K562 (cell line): ENCODE results near the gene NDUFS8. TPM values are rescaled to one million over a fixed set of nuclear protein-coding genes. Genes with fewer than 3 reads are reported as not detected.

ENCODE experiments used
- BCL6 ChIP-seq: fragments of 250-450 bp; sonication (Bioruptor Pico); IDR thresholded peaks from 2 replicates; pipeline ENCODE4 v1.4.0; 2020
- BCOR ChIP-seq: fragments of 450-650 bp; IDR thresholded peaks from 2 replicates; pipeline ENCODE4 v1.6.1; 2016
- CEBPB ChIP-seq: fragments of 450-650 bp; IDR thresholded peaks from 2 replicates; pipeline ENCODE4 v1.6.1; 2016; ENCODE audit warnings: missing genetic modification characterization, missing compliant biosample characterization
- CTCFL ChIP-seq: IDR thresholded peaks from 2 replicates; pipeline ENCODE4 v1.6.1; 2011; ENCODE audit warnings: borderline replicate concordance, low read depth, mild to moderate bottlenecking, moderate library complexity, low read length; ENCODE audit not compliant: insufficient read depth, poor library complexity, severe bottlenecking
- GABPB1 ChIP-seq: sonication (generic); formaldehyde crosslinking; IDR thresholded peaks from 2 replicates; pipeline ENCODE4 v1.8.0; 2022; ENCODE audit warnings: mild to moderate bottlenecking, missing genetic modification reagents
- GATAD2B ChIP-seq: fragments of 450-650 bp; IDR thresholded peaks from 2 replicates; pipeline ENCODE4 v1.6.1; 2017; ENCODE audit warnings: mild to moderate bottlenecking, borderline replicate concordance
- JUN ChIP-seq, 2 experiments: sonication (generic) in 1 of 2; formaldehyde crosslinking in 1 of 2; IDR thresholded peaks; 2 replicates each; pipeline versions ENCODE4 v1.6.1 to v1.8.0; 2012 to 2022; ENCODE audit warnings: borderline replicate concordance in 2 of 2, mild to moderate bottlenecking in 2 of 2, improper control_type of control experiment in 1 of 2, low read depth in 1 of 2, low read length in 1 of 2, missing genetic modification reagents in 1 of 2
- MBD2 ChIP-seq: sonication (generic); IDR thresholded peaks from 2 replicates; pipeline ENCODE4 v1.6.1; 2016; ENCODE audit warnings: low read depth, borderline replicate concordance
- MTA3 ChIP-seq: fragments of 450-650 bp; formaldehyde crosslinking; IDR thresholded peaks from 2 replicates; pipeline ENCODE4 v1.6.1; 2017; ENCODE audit warnings: mild to moderate bottlenecking, borderline replicate concordance
- NR1H2 ChIP-seq: sonication (generic); formaldehyde crosslinking; IDR thresholded peaks from 2 replicates; pipeline ENCODE4 v1.4.0; 2020; ENCODE audit warnings: mild to moderate bottlenecking, missing genetic modification reagents
- NR2C2 ChIP-seq, 2 experiments: fragments of 200-800 bp in 1 of 2; sonication (Bioruptor generic) in 1 of 2; sonication (generic) in 1 of 2; formaldehyde crosslinking in 1 of 2; IDR thresholded peaks; 2 replicates each; pipeline versions ENCODE4 v1.6.1 to v1.8.0; 2016 to 2022; ENCODE audit warnings: mild to moderate bottlenecking in 1 of 2, missing compliant biosample characterization in 1 of 2, missing genetic modification characterization in 1 of 2, missing genetic modification reagents in 1 of 2
- NRF1 ChIP-seq, 2 experiments: fragments of 450-650 bp; IDR thresholded peaks in 1 of 2; conservative IDR thresholded peaks in 1 of 2; 2 replicates each; pipeline ENCODE4 v1.6.1; 2014; ENCODE audit warnings: mild to moderate bottlenecking in 2 of 2
- POLR3G ChIP-seq: IDR thresholded peaks from 2 replicates; pipeline ENCODE4 v1.6.1; 2011; ENCODE audit not compliant: insufficient read length, insufficient replicate concordance; ENCODE audit errors: extremely low read depth
- PPARD ChIP-seq: fragments of 250-450 bp; sonication (Bioruptor Pico); IDR thresholded peaks from 2 replicates; pipeline ENCODE4 v1.8.0; 2022; ENCODE audit warnings: inconsistent platforms, mild to moderate bottlenecking, moderate library complexity
- RBFOX2 ChIP-seq: fragments of 200-400 bp; formaldehyde crosslinking; IDR thresholded peaks from 2 replicates; pipeline ENCODE4 v1.6.1; 2017; ENCODE audit warnings: low read depth, mild to moderate bottlenecking, low read length, moderate library complexity
- RFX1 ChIP-seq: fragments of 450-650 bp; IDR thresholded peaks from 2 replicates; pipeline ENCODE4 v1.6.1; 2016; ENCODE audit warnings: mild to moderate bottlenecking, moderate library complexity
- SIRT6 ChIP-seq: IDR thresholded peaks from one replicate; pipeline ENCODE4 v1.6.1; 2012; ENCODE audit warnings: low read depth, mild to moderate bottlenecking, control low read depth, inconsistent platforms, low read length, moderate library complexity
- SREBF1 ChIP-seq: fragments of 150-350 bp; IDR thresholded peaks from 2 replicates; pipeline ENCODE4 v1.6.1; 2014; ENCODE audit warnings: antibody characterized with exemption, low read depth, low read length, borderline replicate concordance
- STAT6 ChIP-seq: sonication (generic); formaldehyde crosslinking; IDR thresholded peaks from 2 replicates; pipeline ENCODE4 v1.8.1; 2023; ENCODE audit warnings: mild to moderate bottlenecking, missing genetic modification reagents
- THRB ChIP-seq: fragments of 450-650 bp; formaldehyde crosslinking; conservative IDR thresholded peaks from 2 replicates; pipeline ENCODE4 v1.4.0; 2022; ENCODE audit warnings: mild to moderate bottlenecking, missing genetic modification characterization
- polyA plus RNA-seq, 8 experiments: library from polyadenylated mRNA; depleted of rRNA in 4 of 8; stranded (reverse) in 5 of 8; unstranded in 3 of 8; fragments of >200 nt; fragmentation: Nextera tagmentation in 2 of 8; fragmentation: Illumina TruSeq in 1 of 8; extraction: Ambion mirVana in 2 of 8; extraction: Trizol in 1 of 8; gene quantifications; 2 replicates each; pipeline versions ENCODE4 v1.2.1 to v1.2.3, GENCODE V29; 2011 to 2014; ENCODE audit warnings: inconsistent platforms in 1 of 8, missing spikeins in 1 of 8
- total RNA-seq, 7 experiments: library from RNA; depleted of rRNA in 6 of 7; stranded (reverse); fragments of >200 nt in 6 of 7; fragmentation: Illumina TruSeq in 2 of 7; extraction: Trizol in 2 of 7; gene quantifications; 2 replicates each; pipeline versions ENCODE4 v1.2.1 to v1.2.3, GENCODE V29; 2011 to 2021; ENCODE audit warnings: low replicate concordance in 1 of 7

Gene NDUFS8
- total and polyA plus RNA-seq, 9 of the 15 experiments (the other 6 are each of a cell fraction or from before 2014, with no cell fraction given), result 36.5 to 351 (median 101) TPM

GRCh38 chr11:68010090-68011041 is 20.1 kb upstream of the NDUFS8 start, which contains the start of gene ALDH3B1 (continued):
- TF ChIP-seq STAT6 (CRISPR knock-in tag) (no peak), MTA3 (peak; percentile 21; the same call in 1 of the 2 replicates), POLR3G (no peak), GABPB1 (peak; percentile 47; the same call in 1 of the 2 replicates), MBD2 (0 out of 2 replicates have a peak, but pooled peaks have one; percentile 23), NRF1 (conservative IDR thresholded peaks at IDR 0.05 in 1 of 2, IDR thresholded peaks at IDR 0.05 in 1 of 2) (0 out of 4 replicates have a peak, but pooled peaks of 1 of the 2 experiments have one; percentile 9), RFX1 (no peak), THRB (CRISPR knock-in tag) (no peak), SREBF1 (no peak), GATAD2B (no peak), CTCFL (peak; percentile 12), BCOR (no peak), JUN (IDR thresholded peaks at IDR 0.05; ENCODE audit: borderline replicate concordance, low read depth, low read length) (no peak), JUN (CRISPR knock-in tag; IDR thresholded peaks at IDR 0.05; ENCODE audit: borderline replicate concordance) (no peak), CEBPB (tag) (peak; percentile 42; the same call in 1 of the 2 replicates), NR1H2 (CRISPR knock-in tag) (no peak), RBFOX2 (peak; percentile 63), PPARD (no peak), SIRT6 (no peak), BCL6 (CRISPR knock-in tag) (no peak), NR2C2 (CRISPR knock-in tag; IDR thresholded peaks at IDR 0.05) (no peak), NR2C2 (tag; IDR thresholded peaks at IDR 0.05) (no peak)
